ENCODE data around the gene MBOAT7.
A peak's percentile ranks its signal among the peaks of the same experiment; 100 is the strongest.
"Not testable (repeated sequence)": the region's sequence is repeated elsewhere in the genome, so short reads cannot be mapped to it uniquely, and the experiment has no call there.

MBOAT7 gene

GRCh38 chr19:54209058-54209810, 19.9 kb upstream of the MBOAT7 start:
- no peak for DNase-seq

- DNase-seq = no peak
Observed at GRCh38 chr19:54208784-54209057, 19.3 kb upstream of the MBOAT7 start.

- DNase-seq = no peak
Observed at GRCh38 chr19:54207983-54208783, 18.8 kb upstream of the MBOAT7 start.

GRCh38 chr19:54207676-54207982, 18.2 kb upstream of the MBOAT7 start:
- DNase-seq = no peak

GRCh38 chr19:54207193-54207592, 17.8 kb upstream of the MBOAT7 start:
- DNase-seq = not testable (repeated sequence)

GRCh38 chr19:54206831-54207177, 17.4 kb upstream of the MBOAT7 start:
- DNase-seq = no peak

GRCh38 chr19:54206030-54206830, 16.9 kb upstream of the MBOAT7 start:
- no peak for DNase-seq

GRCh38 chr19:54204767-54205468, 15.5 kb upstream of the MBOAT7 start:
- no peak for DNase-seq

GRCh38 chr19:54203151-54203611, 13.8 kb upstream of the MBOAT7 start:
- no peak for DNase-seq

- no peak for DNase-seq
Observed at GRCh38 chr19:54201980-54202379, 12.6 kb upstream of the MBOAT7 start.

GRCh38 chr19:54201172-54201701, 11.9 kb upstream of the MBOAT7 start:
- no peak for DNase-seq

- no peak for DNase-seq
Observed at GRCh38 chr19:54199401-54199800, 10.0 kb upstream of the MBOAT7 start.

GRCh38 chr19:54197121-54197520, 7.7 kb upstream of the MBOAT7 start:
- DNase-seq = no peak

- no peak for DNase-seq
Observed at GRCh38 chr19:54196536-54196935, 7.2 kb upstream of the MBOAT7 start.

- DNase-seq = not testable (repeated sequence)
Observed at GRCh38 chr19:54194463-54194862, 5.1 kb upstream of the MBOAT7 start.

- DNase-seq = no peak
Observed at GRCh38 chr19:54193011-54193410, 3.6 kb upstream of the MBOAT7 start.

GRCh38 chr19:54191811-54192453, 2.6 kb upstream of the MBOAT7 start:
- no peak for DNase-seq

- DNase-seq = peak; percentile 87 to 92 (median 89)
Observed at GRCh38 chr19:54191011-54191810, 1.8 kb upstream of the MBOAT7 start, which contains the start of gene TSEN34. TSEN34 (plus strand) TSS chr19:54191308; CDS start chr19:54191365, 57 bp downstream.

- DNase-seq = peak; percentile 99 to 100 (median 99)
Observed at GRCh38 chr19:54190503-54191010, 1.2 kb upstream of the MBOAT7 start.

- DNase-seq = peak; percentile 99 to 100 (median 100)
Observed at GRCh38 chr19:54189735-54190502, 539 bp upstream of the MBOAT7 start.
